ENCODE measurements around the gene KLF13.
A peak's percentile ranks its signal among the peaks of the same experiment; 100 is the strongest.
"Not testable (repeated sequence)": the region's sequence is repeated elsewhere in the genome, so short reads cannot be mapped to it uniquely, and the experiment has no call there.

KLF13 gene

GRCh38 chr15:31352911-31353811 is 26.5 kb downstream of the KLF13 start:
- H3K4me1 ChIP-seq (ENCODE audit: low read length), result peaks cover 99% of the 10 kb centered on the region
- H3K4me3 ChIP-seq (ENCODE audit: low read length), result peak overlapping the region; percentile 30
- H3K79me2 ChIP-seq (ENCODE audit: low read length), result peaks cover 100% of the 10 kb centered on the region

GRCh38 chr15:31353931-31354330 is 27.3 kb downstream of the KLF13 start:
- H3K9ac ChIP-seq (ENCODE audit: low read length), result peak overlapping the region; percentile 76
- H4K20me1 ChIP-seq (ENCODE audit: insufficient read depth, low read length), result no peaks in the 10 kb centered on the region
- H3K9me2 ChIP-seq (replicated peaks; ENCODE audit: insufficient read depth, low read length), result no peaks in the 10 kb centered on the region
- H3K27me3 ChIP-seq (replicated peaks; ENCODE audit: insufficient read depth, low read length), result no peaks in the 10 kb centered on the region
- H3K36me3 ChIP-seq (replicated peaks; ENCODE audit: insufficient read depth, low read length), result no peaks in the 10 kb centered on the region
- peaks cover 100% of the 10 kb centered on the region for H3K79me2 ChIP-seq (ENCODE audit: low read length)
- H3K9me3 ChIP-seq (replicated peaks; ENCODE audit: insufficient read depth, low read length), result no peaks in the 10 kb centered on the region
- peak overlapping the region; percentile 21; the same call in 1 of the 2 replicates for H3K4me3 ChIP-seq (ENCODE audit: low read length)
- peak overlapping the region; percentile 99 for H3K4me2 ChIP-seq (ENCODE audit: low read depth, low read length)
- H3K4me1 ChIP-seq (ENCODE audit: low read length), result peaks cover 99% of the 10 kb centered on the region
- peaks cover 94% of the 10 kb centered on the region for H3F3A ChIP-seq (ENCODE audit: insufficient read depth, low read length)
- TF ChIP-seq CTCF (IDR thresholded peaks at IDR 0.05; ENCODE audit: low read length), result no peak
- TF ChIP-seq EZH2phosphoT487 (IDR thresholded peaks at IDR 0.05; ENCODE audit: low read length), result no peak
- no peak for TF ChIP-seq EZH2 (optimal IDR thresholded peaks at IDR 0.05; ENCODE audit: low read depth, low read length)
- no peak overlapping the region for H2AFZ ChIP-seq (ENCODE audit: low read length)
- H3K27ac ChIP-seq (ENCODE audit: low read length), result peak overlapping the region; percentile 98
- DNase-seq, result no peak

More at GRCh38 chr15:31352911-31353811, 26.5 kb downstream of the KLF13 start:
- peaks cover 94% of the 10 kb centered on the region for H3F3A ChIP-seq (ENCODE audit: insufficient read depth, low read length)
- no peaks in the 10 kb centered on the region for H3K27me3 ChIP-seq (replicated peaks; ENCODE audit: insufficient read depth, low read length)
- H3K9ac ChIP-seq (ENCODE audit: low read length), result peak overlapping the region; percentile 76
- H3K9me2 ChIP-seq (replicated peaks; ENCODE audit: insufficient read depth, low read length), result no peaks in the 10 kb centered on the region
- peak overlapping the region; percentile 99 for H3K4me2 ChIP-seq (ENCODE audit: low read depth, low read length)
- peak overlapping the region; percentile 98 for H3K27ac ChIP-seq (ENCODE audit: low read length)
- TF ChIP-seq EZH2phosphoT487 (IDR thresholded peaks at IDR 0.05; ENCODE audit: low read length) (no peak), EZH2 (optimal IDR thresholded peaks at IDR 0.05; ENCODE audit: low read depth, low read length) (no peak), CTCF (IDR thresholded peaks at IDR 0.05; ENCODE audit: low read length) (peak; percentile 29; the same call in 1 of the 2 replicates)
- H2AFZ ChIP-seq (ENCODE audit: low read length), result no peak overlapping the region
- DNase-seq, result peak; percentile 75
- H3K36me3 ChIP-seq (replicated peaks; ENCODE audit: insufficient read depth, low read length), result no peaks in the 10 kb centered on the region
- no peaks in the 10 kb centered on the region for H3K9me3 ChIP-seq (replicated peaks; ENCODE audit: insufficient read depth, low read length)
- no peaks in the 10 kb centered on the region for H4K20me1 ChIP-seq (ENCODE audit: insufficient read depth, low read length)

- Histone ChIP-seq H3K4me2 (ENCODE audit: low read depth, low read length) (peak overlapping the region; percentile 48; the same call in 1 of the 2 replicates), H3K27ac (ENCODE audit: low read length) (peak overlapping the region; percentile 98; the same call in 1 of the 2 replicates), H3K4me1 (ENCODE audit: low read length) (peaks cover 99% of the 10 kb centered on the region), H3K79me2 (ENCODE audit: low read length) (peaks cover 100% of the 10 kb centered on the region), H3F3A (ENCODE audit: insufficient read depth, low read length) (peaks cover 94% of the 10 kb centered on the region)
- H3K27me3 ChIP-seq (replicated peaks; ENCODE audit: insufficient read depth, low read length); H3K9me2 ChIP-seq (replicated peaks; ENCODE audit: insufficient read depth, low read length); H3K9ac ChIP-seq (ENCODE audit: low read length); H3K36me3 ChIP-seq (replicated peaks; ENCODE audit: insufficient read depth, low read length); H2AFZ ChIP-seq (ENCODE audit: low read length); H3K9me3 ChIP-seq (replicated peaks; ENCODE audit: insufficient read depth, low read length); H4K20me1 ChIP-seq (ENCODE audit: insufficient read depth, low read length); H3K4me3 ChIP-seq (ENCODE audit: low read length); DNase-seq: not testable (repeated sequence)
Measured at GRCh38 chr15:31356097-31356496, 29.5 kb downstream of the KLF13 start.
